K562 (cell line): ENCODE data around the gene MATR3. TPM values are rescaled to one million over a fixed set of nuclear protein-coding genes. Genes with fewer than 3 reads are reported as not detected.

Source experiments
- BRF1 ChIP-seq: IDR thresholded peaks from 3 replicates; pipeline ENCODE4 v1.6.1; 2011; ENCODE audit warnings: borderline replicate concordance, mild to moderate bottlenecking; ENCODE audit not compliant: insufficient read length; ENCODE audit errors: extremely low read depth
- CBFA2T3 ChIP-seq: fragments of 450-650 bp; IDR thresholded peaks from 2 replicates; pipeline ENCODE4 v1.6.1; 2017
- CHD2 ChIP-seq: IDR thresholded peaks from 2 replicates; pipeline ENCODE4 v1.6.1; 2011; ENCODE audit warnings: low read depth, low read length
- CHD4 ChIP-seq: fragments of 200-600 bp; sonication (generic); IDR thresholded peaks from 3 replicates; pipeline ENCODE4 v1.6.1; 2012; ENCODE audit warnings: low read depth, mild to moderate bottlenecking, mixed read lengths, low read length, inconsistent platforms; ENCODE audit not compliant: insufficient read depth, insufficient replicate concordance, poor library complexity, severe bottlenecking
- CREB3L1 ChIP-seq: fragments of 450-650 bp; IDR thresholded peaks from 2 replicates; pipeline ENCODE4 v1.6.1; 2014; ENCODE audit warnings: low read depth, mild to moderate bottlenecking, moderate library complexity, borderline replicate concordance
- DPF2 ChIP-seq: fragments of 450-650 bp; IDR thresholded peaks from 2 replicates; pipeline ENCODE4 v1.6.1; 2016
- EHMT2 ChIP-seq: fragments of 450-650 bp; IDR thresholded peaks from 2 replicates; pipeline ENCODE4 v1.6.1; 2018; ENCODE audit warnings: antibody characterized with exemption
- EZH2 ChIP-seq: IDR thresholded peaks from 2 replicates; pipeline ENCODE4 v1.6.1; 2012; ENCODE audit warnings: low read depth, mild to moderate bottlenecking, inconsistent platforms, low read length, borderline replicate concordance
- HNRNPL ChIP-seq: fragments of 200-400 bp; formaldehyde crosslinking; IDR thresholded peaks from 2 replicates; pipeline ENCODE4 v1.6.1; 2017; ENCODE audit warnings: low read depth, mild to moderate bottlenecking, low read length
- JUN ChIP-seq, 2 experiments: sonication (generic) in 1 of 2; formaldehyde crosslinking in 1 of 2; IDR thresholded peaks; 2 replicates each; pipeline versions ENCODE4 v1.6.1 to v1.8.0; 2012 to 2022; ENCODE audit warnings: borderline replicate concordance in 2 of 2, mild to moderate bottlenecking in 2 of 2, improper control_type of control experiment in 1 of 2, low read depth in 1 of 2, low read length in 1 of 2, missing genetic modification reagents in 1 of 2
- L3MBTL2 ChIP-seq: fragments of 450-650 bp; IDR thresholded peaks from 2 replicates; pipeline ENCODE4 v1.6.1; 2016; ENCODE audit warnings: mild to moderate bottlenecking, moderate library complexity
- MCM7 ChIP-seq, 2 experiments: fragments of 450-650 bp; IDR thresholded peaks; 2 replicates each; pipeline ENCODE4 v1.6.1; 2016 to 2018
- MXI1 ChIP-seq: IDR thresholded peaks from 2 replicates; pipeline ENCODE4 v1.6.1; 2011; ENCODE audit warnings: low read depth, mild to moderate bottlenecking, improper control_type of control experiment, low read length
- RFX7 ChIP-seq: fragments of 250-450 bp; sonication (Bioruptor Pico); IDR thresholded peaks from 2 replicates; pipeline ENCODE4 v1.5.1; 2021; ENCODE audit warnings: mild to moderate bottlenecking
- SMAD2 ChIP-seq: fragments of 150-350 bp; IDR thresholded peaks from 2 replicates; pipeline ENCODE4 v1.6.1; 2014; ENCODE audit warnings: low read depth, mild to moderate bottlenecking, low read length
- SMARCE1 ChIP-seq: fragments of 450-650 bp; IDR thresholded peaks from 2 replicates; pipeline ENCODE4 v1.7.1; 2016; ENCODE audit warnings: mild to moderate bottlenecking
- TCF3 ChIP-seq: sonication (generic); formaldehyde crosslinking; IDR thresholded peaks from 2 replicates; pipeline ENCODE4 v1.4.0; 2020; ENCODE audit warnings: mild to moderate bottlenecking, missing genetic modification reagents
- UBTF ChIP-seq, 2 experiments: IDR thresholded peaks; 2 replicates each; pipeline ENCODE4 v1.6.1; 2012; ENCODE audit warnings: improper control_type of control experiment in 2 of 2, low read depth in 2 of 2, low read length in 2 of 2, borderline replicate concordance in 1 of 2
- ZNF133 ChIP-seq: fragments of 250-450 bp; sonication (Bioruptor Pico); IDR thresholded peaks from 2 replicates; pipeline ENCODE4 v1.4.0; 2020; ENCODE audit warnings: mild to moderate bottlenecking
- ZNF140 ChIP-seq: fragments of 250-450 bp; sonication (Bioruptor Pico); IDR thresholded peaks from 2 replicates; pipeline ENCODE4 v1.8.0; 2021; ENCODE audit warnings: moderate library complexity, mild to moderate bottlenecking, inconsistent platforms
- ZNF143 ChIP-seq: sonication (generic); formaldehyde crosslinking; IDR thresholded peaks from 2 replicates; pipeline ENCODE4 v1.9.0; 2022; ENCODE audit warnings: mild to moderate bottlenecking, missing genetic modification reagents
- ZNF174 ChIP-seq: fragments of 250-450 bp; sonication (Bioruptor Pico); IDR thresholded peaks from 2 replicates; pipeline ENCODE4 v1.4.0; 2020; ENCODE audit warnings: mild to moderate bottlenecking
- ZNF311 ChIP-seq: fragments of 250-450 bp; sonication (Bioruptor Pico); IDR thresholded peaks from 2 replicates; pipeline ENCODE4 v1.4.0; 2020; ENCODE audit warnings: mild to moderate bottlenecking, moderate library complexity
- ZNF316 ChIP-seq: fragments of 450-650 bp; IDR thresholded peaks from 2 replicates; pipeline ENCODE4 v1.6.1; 2016
- ZNF583 ChIP-seq: fragments of 250-450 bp; sonication (Bioruptor Pico); IDR thresholded peaks from 2 replicates; pipeline ENCODE4 v1.4.0; 2020
- ZNF717 ChIP-seq: fragments of 250-450 bp; sonication (Bioruptor Pico); IDR thresholded peaks from 2 replicates; pipeline ENCODE4 v1.5.0; 2021
- polyA plus RNA-seq, 8 experiments: library from polyadenylated mRNA; depleted of rRNA in 4 of 8; stranded (reverse) in 5 of 8; unstranded in 3 of 8; fragments of >200 nt; fragmentation: Nextera tagmentation in 2 of 8; fragmentation: Illumina TruSeq in 1 of 8; extraction: Ambion mirVana in 2 of 8; extraction: Trizol in 1 of 8; gene quantifications; 2 replicates each; pipeline versions ENCODE4 v1.2.1 to v1.2.3, GENCODE V29; 2011 to 2014; ENCODE audit warnings: inconsistent platforms in 1 of 8, missing spikeins in 1 of 8
- total RNA-seq, 7 experiments: library from RNA; depleted of rRNA in 6 of 7; stranded (reverse); fragments of >200 nt in 6 of 7; fragmentation: Illumina TruSeq in 2 of 7; extraction: Trizol in 2 of 7; gene quantifications; 2 replicates each; pipeline versions ENCODE4 v1.2.1 to v1.2.3, GENCODE V29; 2011 to 2021; ENCODE audit warnings: low replicate concordance in 1 of 7
- TF ChIP-seq, protein P1 (sequence below): fragments of 250-450 bp; sonication (Bioruptor Pico); IDR thresholded peaks from 2 replicates; pipeline ENCODE4 v1.6.1; 2021; ENCODE audit warnings: mild to moderate bottlenecking

MATR3 gene
- total and polyA plus RNA-seq, 9 of the 15 experiments (the other 6 are each of a cell fraction or from before 2014, with no cell fraction given) = 150 to 425 (median 263) TPM

GRCh38 chr5:139341689-139342422, 48.3 kb downstream of the MATR3 start, which contains the start of gene PAIP2 (continued):
- TF ChIP-seq ZNF316 (peak; percentile 50), CBFA2T3 (no peak; the same call in 1 of the 2 replicates), ZNF717 (CRISPR knock-in tag) (no peak), ZNF140 (CRISPR knock-in tag) (no peak), SMARCE1 (no peak), CREB3L1 (peak; percentile 62; the same call in 1 of the 2 replicates), ZNF174 (CRISPR knock-in tag) (no peak), HNRNPL (no peak), BRF1 (no peak), ZNF583 (CRISPR knock-in tag) (no peak), JUN (IDR thresholded peaks at IDR 0.05; ENCODE audit: borderline replicate concordance, low read depth, low read length) (peak; percentile 72; the same call in 1 of the 2 replicates), JUN (CRISPR knock-in tag; IDR thresholded peaks at IDR 0.05; ENCODE audit: borderline replicate concordance) (no peak), MCM7 (IDR thresholded peaks at IDR 0.05) (no peak), CHD4 (no peak), RFX7 (no peak), EZH2 (no peak), ZNF143 (peak; percentile 58; the same call in 1 of the 2 replicates), EHMT2 (no peak), UBTF (IDR thresholded peaks at IDR 0.05; ENCODE audit: borderline replicate concordance in 1 of 2, low read depth in 2 of 2, low read length in 2 of 2) (peak in 1 of 2 experiments; percentile 70; a peak in 1 of 4 replicates), TCF3 (CRISPR knock-in tag) (no peak; the same call in 1 of the 2 replicates), CHD2 (peak; percentile 42; the same call in 1 of the 2 replicates), ZNF311 (CRISPR knock-in tag) (no peak), ZNF133 (CRISPR knock-in tag) (no peak), SMAD2 (no peak), L3MBTL2 (peak; percentile 81), DPF2 (peak; percentile 58; the same call in 1 of the 2 replicates), MXI1 (peak; percentile 78; the same call in 1 of the 2 replicates)
- TF ChIP-seq, protein P1, sequence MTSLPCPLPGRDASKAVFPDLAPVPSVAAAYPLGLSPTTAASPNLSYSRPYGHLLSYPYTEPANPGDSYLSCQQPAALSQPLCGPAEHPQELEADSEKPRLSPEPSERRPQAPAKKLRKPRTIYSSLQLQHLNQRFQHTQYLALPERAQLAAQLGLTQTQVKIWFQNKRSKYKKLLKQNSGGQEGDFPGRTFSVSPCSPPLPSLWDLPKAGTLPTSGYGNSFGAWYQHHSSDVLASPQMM (CRISPR knock-in tag) = no peak
